ENCODE measurements around the gene BCL2L12.

GRCh38 chr19:49696115-49696514, 30.4 kb downstream of the BCL2L12 start:
- no peak for TF ChIP-seq CTCF (IDR thresholded peaks at IDR 0.05)
- no peak for TF ChIP-seq POLR2A (IDR thresholded peaks at IDR 0.05)
- no peak for TF ChIP-seq POLR2AphosphoS5 (IDR thresholded peaks at IDR 0.05; ENCODE audit: insufficient read depth in 1 of 2, low read depth in 1 of 2)

Measured in vagina (tissue), 2 donors.